Mesodermal cell (in vitro differentiated cells): ENCODE measurements around the gene PAX4. TPM values are rescaled to one million over a fixed set of nuclear protein-coding genes. Genes with fewer than 3 reads are reported as not detected.
A peak's percentile ranks its signal among the peaks of the same experiment; 100 is the strongest.

ENCODE experiments used
- H3K27ac ChIP-seq: 2 replicates; pipeline ENCODE4 v1.7.0; 2013; ENCODE audit warnings: mild to moderate bottlenecking, low read depth, low read length, moderate library complexity; ENCODE audit not compliant: severe bottlenecking
- H3K36me3 ChIP-seq: 2 replicates; pipeline ENCODE4 v1.7.1; 2013; ENCODE audit warnings: mild to moderate bottlenecking, low read length, moderate library complexity; ENCODE audit not compliant: control insufficient read depth, insufficient read depth
- H3K4me1 ChIP-seq: one replicate; pipeline ENCODE4 v1.7.1; 2013; ENCODE audit warnings: mild to moderate bottlenecking, low read length; ENCODE audit not compliant: insufficient read depth, control insufficient read depth, poor library complexity, severe bottlenecking
- H3K4me3 ChIP-seq: 2 replicates; pipeline ENCODE4 v1.7.0; 2013; ENCODE audit warnings: low read length, control low read depth, mild to moderate bottlenecking; ENCODE audit not compliant: insufficient read depth, poor library complexity, severe bottlenecking; ENCODE audit errors: extremely low read depth
- H3K9me3 ChIP-seq: 2 replicates; pipeline ENCODE4 v1.7.1; 2013; ENCODE audit warnings: mild to moderate bottlenecking, low read length, moderate library complexity; ENCODE audit not compliant: control insufficient read depth
- WGBS, 2 experiments: methylation state at CpG; one replicate each; pipeline ENCODE4 v1.1.5; 2013; ENCODE audit warnings: missing lambda C conversion rate in 2 of 2; ENCODE audit not compliant: insufficient coverage in 2 of 2; 5-methylcytosine and 5-hydroxymethylcytosine counted together
- polyA plus RNA-seq, 2 experiments: library from polyadenylated mRNA; stranded (reverse); fragments of 50-300 nt; gene quantifications; one replicate each; pipeline ENCODE4 v1.2.3, GENCODE V29; 2013

Gene PAX4, protein sequence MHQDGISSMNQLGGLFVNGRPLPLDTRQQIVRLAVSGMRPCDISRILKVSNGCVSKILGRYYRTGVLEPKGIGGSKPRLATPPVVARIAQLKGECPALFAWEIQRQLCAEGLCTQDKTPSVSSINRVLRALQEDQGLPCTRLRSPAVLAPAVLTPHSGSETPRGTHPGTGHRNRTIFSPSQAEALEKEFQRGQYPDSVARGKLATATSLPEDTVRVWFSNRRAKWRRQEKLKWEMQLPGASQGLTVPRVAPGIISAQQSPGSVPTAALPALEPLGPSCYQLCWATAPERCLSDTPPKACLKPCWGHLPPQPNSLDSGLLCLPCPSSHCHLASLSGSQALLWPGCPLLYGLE
- not detected for polyA plus RNA-seq (2013, experiment 1 of 2)
- polyA plus RNA-seq (2013, experiment 2 of 2) = not detected

GRCh38 chr7:127618042-127618441 is at the start of gene PAX4:
TSS of gene PAX4 (minus strand) at chr7:127618142. CDS start at chr7:127615928, 2,214 bp downstream.
- Histone ChIP-seq H3K36me3 (no peaks in the 10 kb centered on the region), H3K4me3 (no peak within 1 kb of the TSS), H3K4me1 (peaks cover 2% of the 10 kb centered on the region), H3K27ac (no peak within 1 kb of the TSS), H3K9me3 (no peaks in the 10 kb centered on the region)
- 60 to 64% methylated on average over 2 of the region's 2 CpGs for WGBS, 2 experiments

DNA sequence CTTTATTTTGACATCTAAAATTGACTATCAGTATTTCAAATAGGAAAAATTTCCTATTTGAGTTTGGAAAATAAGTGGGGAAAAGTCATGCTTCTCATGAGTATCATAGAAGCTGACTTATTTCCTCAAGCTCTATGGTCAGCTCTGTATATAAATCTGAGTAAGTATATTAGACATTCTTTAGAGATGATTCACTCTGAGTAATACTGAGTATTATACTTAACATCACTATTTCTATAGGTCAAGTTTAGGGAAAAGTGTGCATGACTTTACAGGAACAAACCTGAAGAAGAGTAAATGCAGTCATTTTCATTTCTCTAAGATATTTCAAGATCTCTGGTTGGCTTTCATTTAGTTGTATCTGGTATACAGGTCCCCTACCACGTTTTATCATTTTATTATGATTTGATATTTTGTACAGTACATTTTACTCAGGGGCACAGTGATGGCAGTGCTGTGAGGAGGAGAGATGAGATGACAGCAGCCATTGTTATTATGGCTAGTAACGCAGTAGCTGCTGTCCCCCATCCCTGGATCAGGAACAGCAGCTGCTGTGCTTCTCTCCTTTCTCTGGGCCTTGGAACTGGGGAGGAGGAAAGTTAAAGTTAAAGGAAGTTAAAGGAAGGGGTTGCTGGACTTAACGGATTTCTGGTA is 49.2 kb upstream of the PAX4 start:
- peaks cover 10% of the 10 kb centered on the region for H3K4me1 ChIP-seq
- H3K4me3 ChIP-seq = no peak overlapping the region
- no peaks in the 10 kb centered on the region for H3K9me3 ChIP-seq
- H3K36me3 ChIP-seq = peaks cover 80% of the 10 kb centered on the region
- WGBS, 2 experiments = 85 to 100% methylated on average over 2 of the region's 3 CpGs
- H3K27ac ChIP-seq = no peak overlapping the region

- Histone ChIP-seq H3K36me3 (peaks cover 81% of the 10 kb centered on the region), H3K27ac (no peak overlapping the region), H3K9me3 (no peaks in the 10 kb centered on the region), H3K4me3 (no peak overlapping the region), H3K4me1 (peaks cover 10% of the 10 kb centered on the region)
- 100% methylated on average over 1 to 2 of the region's 4 CpGs for WGBS, 2 experiments
Observed at GRCh38 chr7:127666602-127667001, 48.7 kb upstream of the PAX4 start.

- Histone ChIP-seq H3K36me3 (peaks cover 81% of the 10 kb centered on the region), H3K27ac (no peak overlapping the region), H3K4me1 (peaks cover 10% of the 10 kb centered on the region), H3K9me3 (no peaks in the 10 kb centered on the region), H3K4me3 (no peak overlapping the region)
- 55 to 57% methylated on average over 3 to 4 of the region's 7 CpGs for WGBS, 2 experiments
Observed at GRCh38 chr7:127665922-127666321, 48.0 kb upstream of the PAX4 start.

- Histone ChIP-seq H3K4me3 (no peak overlapping the region), H3K9me3 (no peaks in the 10 kb centered on the region), H3K27ac (no peak overlapping the region), H3K4me1 (peaks cover 10% of the 10 kb centered on the region), H3K36me3 (peaks cover 85% of the 10 kb centered on the region)
- 86% methylated on average over 1 of the region's 3 CpGs; no CpG with 5 or more reads in 1 of the 2 experiments for WGBS, 2 experiments
Observed at GRCh38 chr7:127658970-127659630, 41.2 kb upstream of the PAX4 start.

DNA sequence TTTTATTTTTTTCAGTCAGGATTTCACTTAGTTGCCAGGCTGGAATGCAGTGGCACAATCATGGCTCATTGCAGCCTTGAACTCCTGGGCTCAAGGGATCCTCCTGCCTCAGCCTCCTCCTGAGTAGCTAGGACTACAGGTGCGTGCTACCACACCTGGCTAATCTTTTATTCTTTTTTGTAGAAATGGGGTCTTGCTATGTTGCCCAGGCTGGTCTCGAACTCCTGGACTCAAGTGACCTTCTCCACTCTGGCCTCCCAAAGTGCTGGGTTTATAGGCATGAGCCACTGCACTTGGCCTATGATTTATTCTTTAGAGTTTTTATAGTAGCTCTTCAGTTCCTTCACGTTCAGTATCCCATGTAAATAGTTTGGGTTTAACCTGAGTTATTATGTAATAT is 39.6 kb upstream of the PAX4 start:
- Histone ChIP-seq H3K9me3 (no peaks in the 10 kb centered on the region), H3K4me3 (no peak overlapping the region), H3K27ac (no peak overlapping the region), H3K4me1 (peaks cover 12% of the 10 kb centered on the region), H3K36me3 (peaks cover 76% of the 10 kb centered on the region)
- 92 to 100% methylated on average over 2 of the region's 3 CpGs for WGBS, 2 experiments

- WGBS, 2 experiments = 100% methylated on average over 1 of the region's 2 CpGs
- Histone ChIP-seq H3K36me3 (peaks cover 59% of the 10 kb centered on the region), H3K4me3 (no peak overlapping the region), H3K4me1 (peaks cover 18% of the 10 kb centered on the region), H3K9me3 (no peaks in the 10 kb centered on the region), H3K27ac (no peak overlapping the region)
Observed at GRCh38 chr7:127655720-127656119, 37.8 kb upstream of the PAX4 start.

GRCh38 chr7:127654404-127655394 is 36.8 kb upstream of the PAX4 start:
- peaks cover 49% of the 10 kb centered on the region for H3K36me3 ChIP-seq
- no peaks in the 10 kb centered on the region for H3K9me3 ChIP-seq
- peak overlapping the region; percentile 97 for H3K4me3 ChIP-seq
- H3K27ac ChIP-seq = no peak overlapping the region
- WGBS, 2 experiments = 88 to 94% methylated on average over 3 to 4 of the region's 5 CpGs
- peaks cover 19% of the 10 kb centered on the region for H3K4me1 ChIP-seq

DNA sequence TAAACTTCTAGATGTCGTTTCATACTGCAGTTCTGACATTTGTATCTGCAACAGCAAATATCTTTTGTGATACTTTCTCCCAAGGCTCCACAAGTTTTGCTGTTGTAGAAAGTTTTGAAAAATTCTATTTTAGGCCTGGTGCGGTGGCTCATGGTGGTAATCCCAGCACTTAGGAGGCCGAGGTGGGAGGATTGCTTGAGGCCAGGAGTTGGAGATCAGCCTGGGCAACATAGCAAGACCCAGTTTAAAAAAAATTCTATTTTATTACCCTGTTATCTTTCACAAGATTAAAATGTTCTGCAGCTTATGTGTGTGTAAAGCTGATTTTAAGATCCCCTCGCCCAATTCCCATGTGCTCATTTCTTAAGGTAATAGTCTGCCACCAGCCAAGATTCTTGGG is 35.5 kb upstream of the PAX4 start:
- peaks cover 38% of the 10 kb centered on the region for H3K36me3 ChIP-seq
- H3K4me1 ChIP-seq = peaks cover 19% of the 10 kb centered on the region
- H3K27ac ChIP-seq = no peak overlapping the region
- peak overlapping the region; percentile 97 for H3K4me3 ChIP-seq
- WGBS, 2 experiments = 80 to 93% methylated on average over 1 to 3 of the region's 4 CpGs
- no peaks in the 10 kb centered on the region for H3K9me3 ChIP-seq
